Astrocyte (in vitro differentiated cells and primary cell): ENCODE measurements around the gene FBXO44.

Experiments
- CTCF ChIP-seq: IDR thresholded peaks from 2 replicates; pipeline ENCODE4 v1.5.1; 2011; ENCODE audit warnings: low read depth, mild to moderate bottlenecking, inconsistent platforms, low read length, moderate library complexity; ENCODE audit not compliant: insufficient read depth
- EZH2 ChIP-seq: IDR thresholded peaks from 2 replicates; pipeline ENCODE4 v1.6.1; 2012; ENCODE audit warnings: mild to moderate bottlenecking, low read length, inconsistent platforms; ENCODE audit not compliant: insufficient read depth

DNA sequence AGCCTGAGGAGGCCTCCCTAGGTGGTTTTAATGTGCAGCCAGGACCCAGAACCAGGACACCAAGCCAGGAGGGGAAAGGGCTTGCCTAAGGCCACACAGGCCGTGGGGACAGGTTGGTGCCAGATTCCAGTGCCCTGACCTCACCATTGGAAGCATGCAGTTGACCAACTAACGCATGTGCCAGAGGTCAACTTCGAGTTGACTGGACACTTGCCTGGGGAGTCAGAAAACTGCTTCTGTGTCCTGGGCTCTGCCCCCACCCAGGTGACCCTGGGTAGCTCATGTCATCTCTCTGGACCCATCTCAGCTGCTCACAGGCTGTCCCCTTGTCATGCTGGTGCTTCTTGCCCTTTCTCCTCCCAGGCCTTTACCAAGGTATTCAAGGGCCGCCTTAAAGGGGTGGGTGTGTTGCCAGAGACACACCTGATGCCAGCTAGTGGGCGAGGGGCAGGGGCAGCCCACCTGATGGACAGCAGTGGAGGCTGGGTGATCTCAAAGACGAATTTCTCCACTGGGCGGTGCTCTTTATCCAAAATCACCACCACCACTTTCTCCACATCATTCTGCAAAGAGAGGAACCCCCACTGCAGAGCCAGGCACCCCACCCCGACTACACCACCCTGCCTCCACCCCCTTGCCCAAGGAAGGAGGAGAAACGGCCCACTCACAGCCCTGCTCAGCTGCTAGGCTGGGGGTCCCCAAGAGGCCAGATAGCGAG is 21.9 kb downstream of the FBXO44 start:
- TF ChIP-seq CTCF (no peak), EZH2 (no peak)
